HG03066 (cell line): Measurements from ENCODE around the gene IFI30.

Source experiments
- ATAC-seq: cut with Tn5 transposase; IDR thresholded peaks from one replicate; pipeline ENCODE4 v1.9.1; 2021; ENCODE audit warnings: low read depth; ENCODE audit not compliant: unreplicated experiment

IFI30 gene

GRCh38 chr19:18173572-18174288, at the start of gene IFI30:
IFI30 (plus strand) TSS chr19:18173813; CDS start chr19:18173842, 29 bp downstream.
- ATAC-seq: peak; percentile 38

DNA sequence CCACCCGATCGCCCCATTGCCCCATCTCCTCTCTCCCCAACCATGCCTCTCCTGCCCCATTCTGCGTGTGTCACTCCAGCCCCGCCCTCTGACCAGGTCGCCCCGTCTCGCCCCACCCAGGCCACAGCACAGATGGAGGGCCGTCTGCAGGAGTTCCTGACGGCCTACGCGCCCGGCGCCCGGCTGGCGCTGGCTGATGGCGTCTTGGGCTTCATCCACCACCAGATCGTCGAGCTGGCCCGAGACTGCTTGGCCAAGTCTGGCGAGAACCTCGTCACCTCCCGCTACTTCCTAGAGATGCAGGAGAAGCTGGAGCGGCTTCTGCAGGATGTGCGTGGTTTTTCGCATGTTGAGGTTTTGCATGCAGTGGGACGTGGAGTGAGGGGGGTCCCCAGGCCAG, 49.8 kb upstream of the IFI30 start:
- no peak for ATAC-seq

GRCh38 chr19:18126097-18126496, 47.5 kb upstream of the IFI30 start:
- ATAC-seq: no peak

DNA sequence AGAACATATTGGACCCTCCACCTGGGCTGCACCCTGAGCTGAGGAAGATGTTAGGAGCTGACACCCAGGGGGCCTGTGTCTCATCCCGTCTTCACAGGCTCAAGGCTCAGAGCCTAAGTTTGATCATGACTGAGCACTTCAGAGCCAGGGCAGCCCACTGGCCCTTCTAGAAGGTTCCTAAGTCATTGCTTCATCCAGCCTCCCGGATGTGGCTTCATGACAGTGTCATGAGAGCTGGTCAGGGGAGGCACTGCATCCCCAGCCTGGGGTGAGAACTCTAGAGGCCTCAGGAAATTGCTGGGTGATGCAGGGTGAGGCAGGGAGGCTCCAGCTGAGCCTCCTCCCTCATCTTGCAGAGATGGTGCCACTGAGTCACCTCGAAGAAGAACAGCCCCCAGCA, 45.6 kb upstream of the IFI30 start:
- ATAC-seq: no peak

- ATAC-seq: no peak
Measured at GRCh38 chr19:18128805-18129204, 44.8 kb upstream of the IFI30 start.

GRCh38 chr19:18130523-18131242, 42.9 kb upstream of the IFI30 start:
- ATAC-seq: no peak

DNA sequence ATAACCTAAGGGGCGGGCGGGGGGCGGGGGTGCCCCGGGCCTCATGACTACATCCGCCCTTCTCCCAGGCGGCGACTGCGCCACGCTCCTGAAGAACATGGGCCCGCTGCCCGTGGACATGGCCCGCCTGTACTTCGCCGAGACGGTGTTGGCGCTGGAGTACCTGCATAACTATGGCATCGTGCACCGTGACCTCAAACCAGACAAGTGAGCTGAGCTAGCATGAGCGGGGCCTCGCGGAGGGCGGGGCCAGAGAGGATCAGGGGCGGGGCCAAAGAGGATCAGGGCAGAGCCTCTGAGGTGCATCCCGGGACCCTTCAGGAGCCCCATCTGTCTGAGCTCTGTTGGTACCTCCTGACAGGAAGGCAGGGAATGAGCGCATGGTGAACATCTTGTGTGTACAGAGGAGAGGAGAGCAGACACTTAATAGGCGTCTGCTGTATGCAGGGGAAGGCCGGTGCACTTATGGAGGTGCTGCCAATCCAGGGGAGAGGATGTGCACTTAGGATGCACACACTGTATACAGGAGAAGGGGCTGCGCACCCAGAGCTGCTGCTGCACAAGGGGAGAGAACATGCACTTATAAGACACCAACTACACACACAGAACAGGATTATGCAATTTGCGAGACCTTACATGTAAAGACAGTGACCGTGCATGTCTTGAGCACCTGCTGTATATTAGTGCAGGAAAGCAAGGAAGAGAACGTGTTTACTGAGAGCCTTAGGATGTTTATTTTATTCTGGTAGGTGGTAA, 41.6 kb upstream of the IFI30 start:
- ATAC-seq: no peak

- no peak for ATAC-seq
Measured at GRCh38 chr19:18135712-18136584, 37.7 kb upstream of the IFI30 start.

DNA sequence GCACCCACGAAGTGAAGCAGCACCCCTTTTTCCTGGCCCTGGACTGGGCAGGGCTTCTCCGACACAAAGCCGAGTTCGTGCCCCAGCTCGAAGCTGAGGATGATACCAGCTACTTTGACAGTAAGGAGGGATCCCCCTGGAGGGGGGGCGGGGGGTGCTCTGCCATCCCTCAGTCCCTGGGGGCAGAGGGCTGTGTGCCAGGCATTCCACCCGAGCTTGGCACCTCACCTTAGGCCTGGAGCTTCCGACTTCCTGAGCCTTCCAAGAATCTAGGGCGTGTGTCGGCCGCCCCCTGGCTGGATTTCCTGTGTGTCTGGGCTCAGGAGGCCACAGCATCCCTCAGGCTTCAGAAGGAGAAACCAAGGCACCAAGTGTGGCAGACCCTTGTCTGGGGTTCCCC, 36.4 kb upstream of the IFI30 start:
- ATAC-seq: no peak

- ATAC-seq: no peak
Measured at GRCh38 chr19:18137657-18138339, 35.8 kb upstream of the IFI30 start.

GRCh38 chr19:18140473-18140872, 33.1 kb upstream of the IFI30 start:
- ATAC-seq: no peak

- no peak for ATAC-seq
Measured at GRCh38 chr19:18141031-18141430, 32.6 kb upstream of the IFI30 start.

DNA sequence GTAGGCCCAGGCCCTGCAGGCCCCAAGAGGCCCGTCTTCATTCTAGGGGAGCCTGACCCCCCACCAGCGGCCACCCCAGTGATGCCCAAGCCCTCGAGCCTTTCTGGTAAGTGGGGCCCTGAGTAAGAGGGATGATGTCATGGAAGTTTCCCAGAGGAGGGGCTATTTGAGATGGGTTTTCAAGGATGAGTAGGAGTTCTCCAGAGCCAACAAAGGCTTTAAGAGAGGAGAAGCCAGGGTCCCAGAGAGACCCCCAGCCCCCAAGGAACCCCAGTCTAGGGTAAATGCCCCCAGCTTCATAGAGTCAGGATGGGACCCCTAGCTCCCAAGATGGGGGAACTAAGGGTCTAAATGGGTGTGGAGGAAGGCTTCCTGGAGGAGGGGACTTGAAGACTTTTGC, 29.7 kb upstream of the IFI30 start:
- ATAC-seq: no peak

GRCh38 chr19:18144361-18144760, 29.3 kb upstream of the IFI30 start:
- no peak for ATAC-seq

GRCh38 chr19:18144906-18145305, 28.7 kb upstream of the IFI30 start:
- no peak for ATAC-seq

- no peak for ATAC-seq
Measured at GRCh38 chr19:18145391-18145999, 28.1 kb upstream of the IFI30 start.

DNA sequence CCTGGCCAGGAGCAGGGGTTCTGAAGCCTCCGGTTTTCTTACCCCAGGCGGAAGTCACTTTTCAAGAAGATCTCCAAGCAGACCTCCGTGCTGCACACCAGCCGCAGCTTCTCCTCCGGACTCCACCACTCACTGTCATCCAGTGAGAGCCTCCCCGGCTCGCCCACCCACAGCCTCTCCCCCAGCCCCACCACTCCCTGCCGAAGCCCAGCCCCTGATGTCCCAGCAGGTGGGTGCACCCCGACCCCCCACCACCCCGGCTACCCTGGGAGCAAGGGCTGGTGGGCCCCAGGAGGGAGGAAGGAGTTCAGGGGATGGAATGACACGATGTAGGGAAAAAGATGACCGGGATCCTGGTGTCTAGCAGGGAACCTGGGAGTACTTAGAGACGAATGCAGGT, 26.2 kb upstream of the IFI30 start:
- no peak for ATAC-seq

DNA sequence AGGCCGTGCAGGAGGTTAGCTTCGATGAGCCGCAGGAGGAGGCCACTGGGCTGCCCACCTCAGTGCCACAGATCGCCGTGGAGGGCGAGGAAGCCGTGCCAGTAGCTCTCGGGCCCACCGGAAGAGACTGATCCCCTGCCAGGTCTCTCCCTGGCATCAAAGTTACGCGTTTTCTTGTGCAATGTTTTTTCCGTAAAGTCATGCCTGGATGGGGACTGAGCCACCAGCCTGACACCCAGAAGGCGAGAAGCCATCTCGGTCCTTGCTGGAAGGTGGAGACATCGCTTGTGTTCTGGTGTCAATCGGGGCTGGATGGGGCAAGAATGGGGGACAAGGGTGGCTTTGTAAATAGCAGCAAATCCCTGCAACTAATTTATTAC, 24.0 kb upstream of the IFI30 start:
- no peak for ATAC-seq

- no peak for ATAC-seq
Measured at GRCh38 chr19:18150776-18151624, 22.6 kb upstream of the IFI30 start.
